NCI-H82 treated with DMSO at 0.1 percent for 48 hours (cell line): Measurements from ENCODE around the gene CYP11A1.
"Not testable (repeated sequence)": the region's sequence is repeated elsewhere in the genome, so short reads cannot be mapped to it uniquely, and the experiment has no call there.

Experiments
- DNase-seq: peaks from one replicate; lab custom pipeline; 2025; ENCODE audit not compliant: unreplicated experiment; lab: John Stamatoyannopoulos, UW

Gene CYP11A1

GRCh38 chr15:74376226-74376625 lies 8.8 kb upstream of the CYP11A1 start:
- no peak for DNase-seq

GRCh38 chr15:74375303-74375693 lies 7.9 kb upstream of the CYP11A1 start:
- peak; percentile 59 for DNase-seq

GRCh38 chr15:74374648-74375302 lies 7.3 kb upstream of the CYP11A1 start:
- no peak for DNase-seq

- DNase-seq = peak; percentile 77
Observed at GRCh38 chr15:74373731-74374647, 6.5 kb upstream of the CYP11A1 start.

- no peak for DNase-seq
Observed at GRCh38 chr15:74373056-74373650, 5.7 kb upstream of the CYP11A1 start.

GRCh38 chr15:74370471-74370870 lies 3.0 kb upstream of the CYP11A1 start:
- DNase-seq = no peak

- no peak for DNase-seq
Observed at GRCh38 chr15:74369756-74370155, 2.3 kb upstream of the CYP11A1 start.

GRCh38 chr15:74369084-74369745 lies 1.8 kb upstream of the CYP11A1 start:
- DNase-seq = no peak

- no peak for DNase-seq
Observed at GRCh38 chr15:74368121-74368520, 675 bp upstream of the CYP11A1 start.

GRCh38 chr15:74365598-74366445 lies 1.6 kb downstream of the CYP11A1 start:
- DNase-seq = no peak

GRCh38 chr15:74364936-74365597 lies 2.4 kb downstream of the CYP11A1 start:
- no peak for DNase-seq

GRCh38 chr15:74362482-74362881 lies 5.0 kb downstream of the CYP11A1 start:
- DNase-seq = no peak

- DNase-seq = not testable (repeated sequence)
Observed at GRCh38 chr15:74360855-74361254, 6.6 kb downstream of the CYP11A1 start.

GRCh38 chr15:74359376-74359775 lies 8.1 kb downstream of the CYP11A1 start:
- not testable (repeated sequence) for DNase-seq

- not testable (repeated sequence) for DNase-seq
Observed at GRCh38 chr15:74357514-74357913, 9.9 kb downstream of the CYP11A1 start.

- DNase-seq = not testable (repeated sequence)
Observed at GRCh38 chr15:74356050-74356449, 11.4 kb downstream of the CYP11A1 start.

- DNase-seq = not testable (repeated sequence)
Observed at GRCh38 chr15:74353992-74354391, 13.5 kb downstream of the CYP11A1 start.

GRCh38 chr15:74352393-74352910 lies 15.0 kb downstream of the CYP11A1 start:
- DNase-seq = no peak

- DNase-seq = no peak
Observed at GRCh38 chr15:74351670-74352069, 15.8 kb downstream of the CYP11A1 start.
